Spleen (tissue), 11 donors: ENCODE results near the gene BCL10. TPM values are rescaled to one million over a fixed set of nuclear protein-coding genes. Genes with fewer than 3 reads are reported as not detected.

Experiments used
- DNase-seq: peaks from one replicate; pipeline ENCODE4 v3.0.0-alpha.2; 2020
- H3K27ac ChIP-seq, 8 donors: fragments of 200-600 bp; sonication (generic) in 7 of 8; 1 replicate in 4 of 8; 2 replicates in 4 of 8; pipeline versions ENCODE4 v1.5.0 to v1.8.0; 2016 to 2021; ENCODE audit warnings: inconsistent platforms in 4 of 8, mild to moderate bottlenecking in 4 of 8, moderate library complexity in 1 of 8
- H3K27me3 ChIP-seq, 7 donors: fragments of 200-600 bp; sonication (generic) in 6 of 7; replicated peaks in 1 of 7; 1 replicate in 4 of 7; 2 replicates in 3 of 7; pipeline versions ENCODE4 v1.5.0 to v1.8.0; 2016 to 2021; ENCODE audit warnings: inconsistent platforms in 3 of 7, mild to moderate bottlenecking in 1 of 7
- H3K36me3 ChIP-seq, 6 donors: fragments of 200-600 bp; sonication (generic) in 5 of 6; 1 replicate in 4 of 6; 2 replicates in 2 of 6; pipeline versions ENCODE4 v1.5.0 to v1.8.0; 2016 to 2021; ENCODE audit warnings: inconsistent platforms in 2 of 6
- H3K4me1 ChIP-seq, 6 donors: fragments of 200-600 bp; sonication (generic) in 5 of 6; 1 replicate in 3 of 6; 2 replicates in 3 of 6; pipeline versions ENCODE4 v1.5.0 to v1.8.0; 2016 to 2021; ENCODE audit warnings: inconsistent platforms in 3 of 6
- H3K4me3 ChIP-seq, 8 donors: fragments of 200-600 bp; sonication (generic) in 7 of 8; 1 replicate in 4 of 8; 2 replicates in 4 of 8; pipeline versions ENCODE4 v1.5.0 to v1.8.0; 2016 to 2021; ENCODE audit warnings: inconsistent platforms in 4 of 8, mild to moderate bottlenecking in 4 of 8, moderate library complexity in 2 of 8
- H3K9me3 ChIP-seq, 8 donors: fragments of 200-600 bp; sonication (generic) in 7 of 8; 1 replicate in 4 of 8; 2 replicates in 4 of 8; pipeline versions ENCODE4 v1.5.0 to v1.8.0; 2016 to 2021; ENCODE audit warnings: inconsistent platforms in 4 of 8
- CTCF ChIP-seq, 11 experiments: fragments of 200-600 bp in 7 of 11; fragments of 450-650 bp in 4 of 11; sonication (generic) in 4 of 11; IDR thresholded peaks in 8 of 11; conservative IDR thresholded peaks in 3 of 11; 1 replicate in 7 of 11; 2 replicates in 4 of 11; pipeline versions ENCODE4 v1.4.0 to v1.8.0; 2016 to 2021; ENCODE audit warnings: antibody characterized with exemption in 11 of 11, inconsistent platforms in 4 of 11, mild to moderate bottlenecking in 1 of 11
- POLR2A ChIP-seq, 3 donors: fragments of 450-650 bp; IDR thresholded peaks; one replicate each; pipeline ENCODE4 v1.5.1; 2017; ENCODE audit warnings: antibody characterized with exemption in 3 of 3, mild to moderate bottlenecking in 1 of 3
- POLR2AphosphoS5 ChIP-seq, 3 donors: sonication (generic); formaldehyde crosslinking; IDR thresholded peaks; one replicate each; pipeline ENCODE4 v1.5.1; 2017; ENCODE audit warnings: antibody characterized with exemption in 3 of 3
- WGBS, 5 donors: extraction: QIAGEN DNeasy Blood & Tissue Kit in 3 of 5; methylation state at CpG; one replicate each; pipeline versions ENCODE4 v1.1.5 to v1.1.7; 2013 to 2018; 5-methylcytosine and 5-hydroxymethylcytosine counted together
- intact Hi-C: fragments of 100-400 bp; cut with DNase I; formaldehyde crosslinking; loops from one replicate; pipeline ENCODE4 v1.15.0; 2023; ENCODE audit warnings: low total_unique reads
- polyA plus RNA-seq, 3 donors: library from polyadenylated mRNA; stranded (reverse); fragments of 200-250 nt; gene quantifications; one replicate each; pipeline ENCODE4 v1.2.1, GENCODE V29; 2013
- small RNA-seq, 4 donors: library from RNA; depleted of rRNA; stranded (forward); fragments of <200 nt; gene quantifications; one replicate each; pipeline ENCODE3, GENCODE V24; 2016
- total RNA-seq, 7 donors: library from RNA; depleted of rRNA in 3 of 7; stranded (reverse); fragments of >200 nt in 3 of 7; fragmentation: NEBNext Ultra II Directional in 4 of 7; extraction: Animal tissue kit (Norgen Biotek cat#: 25700) in 4 of 7; gene quantifications; one replicate each; pipeline versions ENCODE4 v1.1.0 to v1.2.1, GENCODE V29; 2016 to 2021
- donor health status: healthy with polysubstance abuse.
- donor health status: DM: no; HTN: no; CAD: no; lungs with moderate emphysema.
- donor health status: DM: no; HTN: no; CAD: no.
- donor health status: Bipolar disorder and iron deficiency.
- donor health status: healthy.
- donor health status: DM: no; HTN: no; CAD: no.
- donor health status: DM: yes; HTN: yes; CAD: no.

Gene BCL10
- total and polyA plus RNA-seq, 10 donors: 10.5 to 45.1 (median 33.7) TPM

- 86 to 92% (median 87%) methylated on average over 2 of the region's 2 CpGs for WGBS, 5 donors
- Histone ChIP-seq H3K4me1 (peaks cover 0 to 3% (median 0%) of the 10 kb centered on the region in 6 donors), H3K36me3 (no peaks in the 10 kb centered on the region), H3K9me3 (no peaks in the 10 kb centered on the region), H3K27me3 (peaks cover 0 to 5% (median 0%) of the 10 kb centered on the region in 7 donors), H3K27ac (no peak overlapping the region), H3K4me3 (no peak overlapping the region)
- DNase-seq: no peak
- TF ChIP-seq POLR2AphosphoS5 (IDR thresholded peaks at IDR 0.05): no peak
- TF ChIP-seq POLR2A (IDR thresholded peaks at IDR 0.05): no peak
- TF ChIP-seq CTCF (IDR thresholded peaks at IDR 0.05 in 8 of 11, conservative IDR thresholded peaks at IDR 0.05 in 3 of 11): no peak
- intact Hi-C loops: no loop called here
Measured at GRCh38 chr1:85219853-85220610, 56.4 kb downstream of the BCL10 start.

GRCh38 chr1:85216697-85217096 is 59.7 kb downstream of the BCL10 start:
- H3K9me3 ChIP-seq: no peaks in the 10 kb centered on the region

More at GRCh38 chr1:85216697-85217096, 59.7 kb downstream of the BCL10 start:
- intact Hi-C loops: no loop called here
- Histone ChIP-seq H3K4me1 (no peaks in the 10 kb centered on the region), H3K27ac (no peak overlapping the region), H3K4me3 (no peak overlapping the region), H3K27me3 (peaks cover 0 to 9% (median 0%) of the 10 kb centered on the region in 7 donors), H3K36me3 (no peaks in the 10 kb centered on the region)
- no peak for DNase-seq
- TF ChIP-seq POLR2AphosphoS5 (IDR thresholded peaks at IDR 0.05) (no peak), POLR2A (IDR thresholded peaks at IDR 0.05) (no peak), CTCF (IDR thresholded peaks at IDR 0.05 in 8 of 11, conservative IDR thresholded peaks at IDR 0.05 in 3 of 11) (no peak)

Small RNA genes within 50 kb of the gene (small RNA-seq; reads per million reads assigned to genes)
- gene RF00019: 0 reads per million in 4 donors

Other genes with a start within 250 kb of the BCL10 start
- gene MCOLN3, start 228.1 kb downstream of the BCL10 start, total RNA-seq: 1 to 10 TPM in 6 of 7 donors, under 1 TPM in 1; 0.72 to 8.7 (median 2.5) TPM
- 1 to 10 TPM in 2 of 3 donors, under 1 TPM in 1; 0.68 to 2.0 (median 1.4) TPM for gene MCOLN3, start 228.1 kb downstream of the BCL10 start, polyA plus RNA-seq
- gene SYDE2, start 75.6 kb downstream of the BCL10 start, total RNA-seq: 1 to 10 TPM; 1.7 to 3.6 (median 3.1) TPM
- gene SYDE2, start 75.6 kb downstream of the BCL10 start, polyA plus RNA-seq: under 1 TPM; 0.09 to 0.35 (median 0.22) TPM
- 10 to 100 TPM; 16.2 to 28.4 (median 21.1) TPM for gene C1orf52, start 17.0 kb downstream of the BCL10 start, total RNA-seq
- 10 to 100 TPM; 19.6 to 29.7 (median 24.8) TPM for gene C1orf52, start 17.0 kb downstream of the BCL10 start, polyA plus RNA-seq
- gene DDAH1, start 188.5 kb upstream of the BCL10 start, total RNA-seq: 10 to 100 TPM in 6 of 7 donors, 1 to 10 TPM in 1; 8.2 to 19.8 (median 15.6) TPM
- 1 to 10 TPM; 1.8 to 3.9 (median 2.3) TPM for gene DDAH1, start 188.5 kb upstream of the BCL10 start, polyA plus RNA-seq